LoVo (cell line): ENCODE measurements around the gene POP7.
A peak's percentile ranks its signal among the peaks of the same experiment; 100 is the strongest.
"Not testable (repeated sequence)": the region's sequence is repeated elsewhere in the genome, so short reads cannot be mapped to it uniquely, and the experiment has no call there.

Experiments used
- DNase-seq: peaks from one replicate; pipeline ENCODE4 v3.0.0-alpha.2; 2016; ENCODE audit warnings: low spot score

POP7 gene

GRCh38 chr7:100705753-100706671 is at the start of gene POP7:
POP7 (plus strand) TSS chr7:100706121; CDS start chr7:100706831, 710 bp downstream.
- peak; percentile 100 for DNase-seq

DNA sequence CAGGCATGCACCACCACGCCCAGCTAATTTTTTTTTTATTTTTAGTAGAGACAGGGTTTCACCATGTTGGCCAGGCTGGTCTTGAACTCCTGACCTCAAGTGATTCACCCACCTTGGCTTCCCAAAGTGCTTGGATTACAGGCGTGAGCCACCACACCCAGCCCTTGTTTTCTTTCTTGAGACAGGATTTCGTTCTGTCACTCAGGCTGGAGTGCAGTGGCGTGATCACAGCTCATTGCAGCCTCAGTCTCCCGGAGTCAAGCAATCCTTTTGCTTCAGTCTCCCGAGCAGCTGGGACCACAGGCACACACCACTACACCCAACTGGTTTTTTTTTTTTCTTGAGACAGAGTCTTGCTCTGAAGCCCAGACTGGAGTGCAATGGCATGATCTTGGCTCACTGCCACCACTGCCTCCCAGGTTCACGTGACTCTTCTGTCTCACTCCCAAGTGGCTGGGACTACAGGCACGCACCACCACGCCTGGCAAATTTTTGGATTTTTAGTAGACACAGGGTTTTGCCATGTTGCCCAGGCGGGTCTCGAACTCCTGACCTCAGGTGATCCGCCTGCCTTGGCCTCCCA is 43.6 kb upstream of the POP7 start:
- not testable (repeated sequence) for DNase-seq

GRCh38 chr7:100665168-100665726 is 40.7 kb upstream of the POP7 start:
- no peak for DNase-seq

- DNase-seq = no peak
Observed at GRCh38 chr7:100667331-100668068, 38.4 kb upstream of the POP7 start.

DNA sequence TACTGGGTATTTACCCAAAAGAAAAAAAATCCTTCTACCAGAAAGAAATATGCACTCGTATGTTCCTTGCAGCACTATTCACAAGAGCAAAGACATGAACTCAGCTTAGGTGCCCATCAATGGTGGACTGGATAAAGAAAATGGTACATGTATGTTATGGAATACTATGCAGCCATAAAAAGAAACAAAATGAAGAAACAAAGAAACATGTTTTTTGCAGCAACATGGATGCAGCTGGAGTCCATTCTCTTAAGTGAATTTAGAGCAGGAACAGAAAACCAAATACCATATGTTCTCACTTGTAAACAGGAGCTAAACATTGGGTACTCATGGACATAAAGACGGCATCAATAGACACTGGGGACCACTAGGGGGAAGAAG is 37.9 kb upstream of the POP7 start:
- no peak for DNase-seq

- not testable (repeated sequence) for DNase-seq
Observed at GRCh38 chr7:100669106-100669505, 36.8 kb upstream of the POP7 start.

DNA sequence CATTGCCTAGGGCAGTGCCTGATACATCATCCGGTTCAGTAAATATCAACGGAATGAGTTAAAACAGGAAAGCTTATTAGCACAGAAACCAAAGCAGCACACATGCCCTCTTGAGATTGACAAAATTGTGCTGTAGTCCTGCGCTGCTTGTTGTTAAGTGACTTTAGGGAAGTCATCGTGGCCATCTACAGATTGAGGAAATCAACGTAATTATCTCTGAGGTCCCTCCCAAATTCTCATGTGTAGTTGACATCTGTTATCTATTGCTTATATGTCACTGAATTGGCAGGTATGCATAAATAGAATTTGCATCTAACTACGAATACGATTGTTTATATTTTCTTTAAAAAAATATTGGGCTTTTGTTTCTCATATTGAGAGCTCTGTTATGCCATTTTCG is 35.8 kb upstream of the POP7 start:
- DNase-seq = no peak

- no peak for DNase-seq
Observed at GRCh38 chr7:100671353-100672327, 34.3 kb upstream of the POP7 start.

GRCh38 chr7:100673302-100673941 is 32.5 kb upstream of the POP7 start, which contains the start of gene GNB2:
GNB2 (plus strand) TSS chr7:100673740; CDS start chr7:100676266, 2,526 bp downstream.
- DNase-seq = peak; percentile 100

- DNase-seq = no peak
Observed at GRCh38 chr7:100673942-100674410, 31.9 kb upstream of the POP7 start.

DNA sequence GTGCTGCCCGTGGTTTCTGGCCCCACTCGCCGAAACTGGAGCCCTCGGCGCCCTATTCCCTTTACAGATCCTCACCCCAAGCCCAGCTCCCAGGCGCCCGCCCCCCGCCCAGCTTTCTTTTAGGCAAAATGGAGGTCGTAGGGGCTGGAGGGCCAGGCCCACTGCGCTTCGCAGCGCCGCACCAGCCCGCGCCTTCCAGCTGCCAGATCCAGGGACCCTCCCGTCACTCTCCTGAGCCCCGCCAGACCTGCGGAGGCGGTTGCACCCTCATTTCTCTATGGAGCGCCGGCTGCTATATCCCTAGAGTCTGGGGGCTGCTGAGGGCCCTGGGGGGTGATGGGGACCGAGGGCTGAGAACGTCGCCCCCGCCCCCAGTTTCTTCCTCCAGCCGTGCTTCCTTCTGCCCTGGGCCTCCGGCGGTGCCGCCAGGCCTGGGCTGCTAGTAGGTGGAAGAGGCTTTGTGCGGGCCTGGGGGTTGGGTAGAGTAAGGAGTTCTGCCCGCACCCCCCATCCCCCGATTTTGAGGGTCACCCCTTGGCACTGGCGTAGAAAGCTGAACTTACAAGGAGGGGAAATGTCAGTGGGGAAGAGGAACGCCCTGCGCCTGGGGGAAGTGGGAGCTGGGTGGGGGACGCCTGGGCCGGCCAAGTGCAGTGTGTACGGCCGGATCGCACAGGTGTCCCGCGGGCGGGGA is 31.4 kb upstream of the POP7 start:
- peak; percentile 26 for DNase-seq

- DNase-seq = peak; percentile 16
Observed at GRCh38 chr7:100675105-100675451, 30.8 kb upstream of the POP7 start.

DNA sequence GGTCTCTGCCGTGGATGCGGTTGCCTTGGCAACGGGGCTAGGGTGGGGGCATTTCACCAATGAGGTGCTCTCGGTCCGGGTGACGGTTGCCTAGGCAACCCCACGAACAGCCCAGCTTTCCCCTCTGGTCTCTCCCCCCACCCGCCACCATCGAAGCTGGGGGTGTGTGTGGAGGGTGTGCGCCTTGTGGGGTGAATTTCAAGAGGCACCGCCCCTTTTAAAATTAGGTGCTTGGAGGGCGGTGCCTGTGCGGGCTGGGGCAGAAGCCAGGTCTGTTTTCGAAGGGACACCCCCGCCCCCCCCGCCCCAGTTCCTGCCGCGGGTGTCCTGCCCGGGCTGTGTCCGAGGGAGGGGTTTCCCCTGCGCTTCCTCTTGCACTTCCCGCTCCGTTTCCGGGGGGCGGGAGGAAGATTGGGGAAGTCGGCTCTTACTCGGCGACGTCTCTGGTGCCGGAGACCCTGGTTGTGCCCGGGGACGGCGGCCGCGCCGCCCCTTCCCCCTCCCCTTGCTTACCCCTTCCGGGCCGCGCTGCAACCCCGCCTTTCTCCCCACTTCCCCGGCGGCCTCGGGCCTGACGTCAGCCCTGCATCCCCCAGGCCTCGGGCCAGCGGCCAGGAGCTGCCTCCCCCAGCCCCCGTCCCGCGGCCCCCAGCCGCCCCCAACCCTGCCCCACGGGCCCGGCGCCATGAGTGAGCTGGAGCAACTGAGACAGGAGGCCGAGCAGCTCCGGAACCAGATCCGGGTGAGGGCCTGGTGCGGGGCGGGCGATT is 30.2 kb upstream of the POP7 start:
- no peak for DNase-seq

DNA sequence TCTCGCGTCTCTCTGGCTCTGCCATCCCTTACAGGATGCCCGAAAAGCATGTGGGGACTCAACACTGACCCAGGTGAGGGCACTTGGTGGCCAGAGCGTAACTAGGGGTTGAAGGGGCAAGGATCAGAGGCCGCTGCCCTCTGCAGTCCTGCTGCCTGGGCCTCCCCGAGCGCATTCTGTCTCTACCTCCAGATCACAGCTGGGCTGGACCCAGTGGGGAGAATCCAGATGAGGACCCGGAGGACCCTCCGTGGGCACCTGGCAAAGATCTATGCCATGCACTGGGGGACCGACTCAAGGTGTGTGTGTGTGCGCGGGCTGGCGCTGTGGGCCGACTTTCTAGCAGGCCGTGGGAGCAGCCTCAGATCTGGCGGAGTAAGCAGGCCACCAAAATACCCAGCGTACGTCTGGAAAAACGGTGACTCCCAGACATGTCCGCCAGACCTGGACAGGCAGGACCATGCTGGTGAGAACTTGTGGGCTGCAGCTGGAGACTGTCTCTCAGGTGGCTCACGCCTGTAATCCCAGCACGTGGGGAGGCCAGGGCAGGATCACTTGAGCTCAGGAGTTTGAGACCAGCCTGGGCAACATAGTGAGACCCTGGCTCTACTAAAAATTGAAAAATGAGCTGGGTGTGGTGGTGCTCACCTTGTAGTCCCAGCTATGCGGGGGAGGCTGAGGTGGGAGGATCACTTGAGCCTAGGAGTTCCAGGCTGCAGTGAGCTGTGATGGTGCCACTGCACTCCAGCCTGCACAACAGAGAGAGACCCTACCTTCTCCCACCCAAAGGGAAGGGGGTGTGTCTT is 29.2 kb upstream of the POP7 start:
- DNase-seq = no peak

- no peak for DNase-seq
Observed at GRCh38 chr7:100677308-100678267, 28.3 kb upstream of the POP7 start.

DNA sequence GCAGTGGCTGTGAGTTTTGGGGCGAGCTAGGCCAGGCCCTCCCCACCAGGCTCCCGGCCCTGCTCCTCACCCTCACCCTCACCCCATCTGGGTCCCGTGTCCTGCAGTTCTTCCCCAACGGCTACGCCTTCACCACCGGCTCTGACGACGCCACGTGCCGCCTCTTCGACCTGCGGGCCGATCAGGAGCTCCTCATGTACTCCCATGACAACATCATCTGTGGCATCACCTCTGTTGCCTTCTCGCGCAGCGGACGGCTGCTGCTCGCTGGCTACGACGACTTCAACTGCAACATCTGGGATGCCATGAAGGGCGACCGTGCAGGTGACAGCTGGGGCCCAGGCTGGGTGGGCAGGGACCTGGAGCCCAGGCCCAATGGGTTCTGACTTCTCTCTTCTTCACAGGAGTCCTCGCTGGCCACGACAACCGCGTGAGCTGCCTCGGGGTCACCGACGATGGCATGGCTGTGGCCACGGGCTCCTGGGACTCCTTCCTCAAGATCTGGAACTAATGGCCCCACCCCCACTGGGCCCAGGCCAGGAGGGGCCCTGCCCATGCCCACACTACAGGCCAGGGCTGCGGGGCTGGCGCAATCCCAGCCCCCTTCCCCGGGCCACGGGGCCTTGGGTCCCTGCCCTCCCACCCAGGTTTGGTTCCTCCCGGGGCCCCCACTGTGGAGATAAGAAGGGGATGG is 27.5 kb upstream of the POP7 start:
- DNase-seq = no peak
